GM12878 (cell line): ENCODE measurements around the gene TEX12. TPM values are rescaled to one million over a fixed set of nuclear protein-coding genes. Genes with fewer than 3 reads are reported as not detected.

ENCODE experiments used
- ATAC-seq: fragments of 200-7000 bp; cut with Tn5 transposase; 3 replicates; pipeline ENCODE4 v1.9.1; 2020; ENCODE audit warnings: mild to moderate bottlenecking, moderate library complexity
- BruUV-seq: library from RNA; stranded (reverse); fragments of 400-500 nt; replicated peaks from 2 replicates; lab custom pipeline; 2021; lab: Mats Ljungman, UMichigan
- CTCF ChIA-PET: fragments of 300-600 bp; sonication (Branson Sonifier 250); formaldehyde crosslinking; extraction: SDS; loops from one replicate; lab custom pipeline; 2021; ENCODE audit warnings: inconsistent platforms; lab: Yijun Ruan, JAX
- POLR2A ChIA-PET: fragments of 350-600 bp; formaldehyde crosslinking; extraction: SDS; loops from one replicate; lab custom pipeline; 2021; ENCODE audit warnings: inconsistent platforms; lab: Charles Lee
- RAD21 ChIA-PET: fragments of 300-600 bp; sonication (Branson Sonifier 250); formaldehyde crosslinking; loops from one replicate; lab custom pipeline; 2023; ENCODE audit warnings: antibody characterized with exemption; ENCODE audit not compliant: unreplicated experiment; lab: Charles Lee
- SMC1A ChIA-PET: fragments of 300-600 bp; sonication (Branson Sonifier 250); formaldehyde crosslinking; loops from one replicate; lab custom pipeline; 2023; ENCODE audit not compliant: unreplicated experiment, uncharacterized antibody; lab: Charles Lee
- DNase-seq: peaks from one replicate; pipeline ENCODE4 v3.0.0-alpha.2; 2011; ENCODE audit warnings: low read depth, low spot score
- FAIRE-seq: peaks from 3 replicates; lab custom pipeline; 2011; peaks lifted over from hg19 to GRCh38; lab: Jason Lieb, UNC
- H2AFZ ChIP-seq: 2 replicates; pipeline ENCODE4 v1.6.0; 2011; ENCODE audit warnings: low read depth, low read length, control low read depth; ENCODE audit not compliant: control insufficient read depth
- H3K27ac ChIP-seq: 2 replicates; pipeline ENCODE4 v1.5.1; 2011; ENCODE audit warnings: control low read depth; ENCODE audit not compliant: control insufficient read depth, insufficient read depth
- H3K27me3 ChIP-seq, 2 experiments: replicated peaks in 1 of 2; 2 replicates each; pipeline versions ENCODE4 v1.6.0 to v1.6.1; 2011; ENCODE audit warnings: low read length in 1 of 2; ENCODE audit not compliant: control insufficient read depth in 2 of 2, insufficient read depth in 2 of 2
- H3K36me3 ChIP-seq, 2 experiments: 2 replicates each; pipeline ENCODE4 v1.5.1; 2011; ENCODE audit warnings: low read length in 1 of 2; ENCODE audit not compliant: control insufficient read depth in 2 of 2, insufficient read depth in 2 of 2
- H3K4me1 ChIP-seq: 2 replicates; pipeline ENCODE4 v1.6.1; 2011; ENCODE audit warnings: mild to moderate bottlenecking, low read length, moderate library complexity, mixed read lengths; ENCODE audit not compliant: control insufficient read depth, insufficient read depth
- H3K4me2 ChIP-seq: 2 replicates; pipeline ENCODE4 v1.6.0; 2011; ENCODE audit warnings: control low read depth; ENCODE audit not compliant: control insufficient read depth, insufficient read depth
- H3K4me3 ChIP-seq: fragments of 200-600 bp; sonication (generic); 2 replicates; pipeline ENCODE4 v1.5.1; 2016
- H3K79me2 ChIP-seq: 2 replicates; pipeline ENCODE4 v1.6.0; 2011; ENCODE audit warnings: low read length; ENCODE audit not compliant: control insufficient read depth, insufficient read depth
- H3K9ac ChIP-seq: 2 replicates; pipeline ENCODE4 v1.8.0; 2011; ENCODE audit warnings: low read length, control low read depth, mixed read lengths; ENCODE audit not compliant: control insufficient read depth, insufficient read depth
- H3K9me3 ChIP-seq: replicated peaks from 3 replicates; pipeline ENCODE4 v1.5.1; 2011; ENCODE audit warnings: mild to moderate bottlenecking, low read length; ENCODE audit not compliant: control insufficient read depth, insufficient read depth
- H4K20me1 ChIP-seq: 2 replicates; pipeline ENCODE4 v1.6.0; 2011; ENCODE audit not compliant: control insufficient read depth, insufficient read depth
- CEBPZ ChIP-seq: fragments of 150-350 bp; IDR thresholded peaks from 2 replicates; pipeline ENCODE4 v1.6.1; 2016; ENCODE audit warnings: low read depth, low read length
- CHD1 ChIP-seq: IDR thresholded peaks from 2 replicates; pipeline ENCODE4 v1.6.1; 2012; ENCODE audit warnings: low read depth, low read length, improper control_type of control experiment
- GABPA ChIP-seq: IDR thresholded peaks from 2 replicates; pipeline ENCODE4 v1.6.1; 2014; ENCODE audit warnings: antibody characterized with exemption, low read depth, mild to moderate bottlenecking, inconsistent platforms
- JUND ChIP-seq: IDR thresholded peaks from 2 replicates; pipeline ENCODE4 v1.6.1; 2012; ENCODE audit warnings: low read depth, mild to moderate bottlenecking, low read length, improper control_type of control experiment, moderate library complexity
- SMAD1 ChIP-seq: fragments of 450-650 bp; IDR thresholded peaks from 2 replicates; pipeline ENCODE4 v1.6.1; 2018; ENCODE audit warnings: mild to moderate bottlenecking, low read depth; ENCODE audit not compliant: partially characterized antibody
- SUZ12 ChIP-seq: fragments of 200-600 bp; sonication (generic); IDR thresholded peaks from one replicate; pipeline ENCODE4 v1.6.1; 2018; ENCODE audit warnings: antibody characterized with exemption, mild to moderate bottlenecking; ENCODE audit not compliant: unreplicated experiment
- USF1 ChIP-seq: IDR thresholded peaks from 2 replicates; pipeline ENCODE4 v1.6.1; 2011; ENCODE audit warnings: borderline replicate concordance, low read depth, mild to moderate bottlenecking, moderate library complexity, mixed read lengths, low read length; ENCODE audit not compliant: insufficient read depth; ENCODE audit errors: extremely low read length
- ZBED1 ChIP-seq: IDR thresholded peaks from 2 replicates; pipeline ENCODE4 v1.6.1; 2016; ENCODE audit warnings: borderline replicate concordance
- ZBTB40 ChIP-seq: fragments of 450-650 bp; IDR thresholded peaks from 2 replicates; pipeline ENCODE4 v1.6.1; 2016; ENCODE audit warnings: mild to moderate bottlenecking, moderate library complexity, borderline replicate concordance
- ZNF24 ChIP-seq: fragments of 450-650 bp; IDR thresholded peaks from 2 replicates; pipeline ENCODE4 v1.6.1; 2017; ENCODE audit warnings: antibody characterized with exemption, mild to moderate bottlenecking
- WGBS: methylation state at CpG from one replicate; pipeline ENCODE4 v1.1.6; 2016; ENCODE audit warnings: low lambda C conversion rate; ENCODE audit not compliant: insufficient replicate concordance, insufficient coverage; ENCODE audit errors: missing lambda C conversion rate; 5-methylcytosine and 5-hydroxymethylcytosine counted together
- in situ Hi-C: fragments of 300-500 bp; cut with MboI; formaldehyde crosslinking; loops from 9 replicates; pipeline ENCODE4 v1.14.3; 2018; ENCODE audit warnings: mixed read lengths
- intact Hi-C: fragments of 100-400 bp; cut with micrococcal nuclease; formaldehyde crosslinking; loops from one replicate; pipeline ENCODE4 v1.14.2; 2022; ENCODE audit not compliant: unreplicated experiment
- polyA plus RNA-seq, 11 experiments: library from polyadenylated mRNA; depleted of rRNA in 4 of 11; unstranded in 6 of 11; stranded (reverse) in 5 of 11; fragments of >200 nt; fragmentation: Nextera tagmentation in 4 of 11; fragmentation: Illumina TruSeq in 1 of 11; extraction: Ambion mirVana in 4 of 11; extraction: Trizol in 1 of 11; gene quantifications; 1 replicate in 1 of 11; 2 replicates in 10 of 11; pipeline versions ENCODE4 v1.2.1 to v1.2.3, GENCODE V29; 2011 to 2016; ENCODE audit warnings: inconsistent platforms in 2 of 11, missing spikeins in 2 of 11, low read depth in 1 of 11
- total RNA-seq, 4 experiments: library from RNA; depleted of rRNA in 3 of 4; stranded (reverse); fragments of >200 nt in 3 of 4; fragmentation: Illumina TruSeq in 1 of 4; extraction: Trizol in 1 of 4; gene quantifications; 2 replicates each; pipeline versions ENCODE4 v1.2.1 to v1.2.3, GENCODE V29; 2013 to 2021
- TF ChIP-seq, protein P1 (sequence below): IDR thresholded peaks from 2 replicates; pipeline ENCODE4 v1.6.1; 2012; ENCODE audit warnings: low read depth, low read length, improper control_type of control experiment

Gene TEX12
- total and polyA plus RNA-seq, 10 of the 15 experiments (the other 5 are each of a cell fraction or from before 2014, with no cell fraction given) = 0.11 to 1.3 (median 0.40) TPM; not detected in 2

GRCh38 chr11:112173152-112173551 is 6.0 kb downstream of the TEX12 start:
- DNase-seq (no peak), FAIRE-seq (no peak), ATAC-seq (no peak)
- no peak overlapping the region for H3K9ac ChIP-seq
- ChIA-PET POLR2A (no interaction called here), CTCF (interaction anchor here (1.0 kb wide), 1 partner anchor 108 kb away, joined by 5 read pairs; no protein-coding TSS in a partner anchor), RAD21 (no interaction called here), SMC1A (interaction anchor here (0.9 to 1.3 kb wide), 3 partner anchors 20 to 59 kb away, joined by 3 read pairs; no protein-coding TSS in a partner anchor)
- no peak overlapping the region for H3K4me3 ChIP-seq
- no TSS peak for BruUV-seq
- H2AFZ ChIP-seq = no peak overlapping the region
- in situ Hi-C loops (no loop called here), intact Hi-C loops (loop anchor here (10.0 kb wide), 2 partner anchors 158 to 238 kb away; partner anchors contain the start of gene DIXDC1)
- no peaks in the 10 kb centered on the region for H3K4me1 ChIP-seq
- no peaks in the 10 kb centered on the region for H3K36me3 ChIP-seq
- H3K27me3 ChIP-seq = no peaks in the 10 kb centered on the region
- H3K79me2 ChIP-seq = no peaks in the 10 kb centered on the region
- H4K20me1 ChIP-seq = no peaks in the 10 kb centered on the region
- TF ChIP-seq GABPA = no peak
- TF ChIP-seq SUZ12 = no peak
- no peak for TF ChIP-seq ZNF24
- TF ChIP-seq, protein P1, sequence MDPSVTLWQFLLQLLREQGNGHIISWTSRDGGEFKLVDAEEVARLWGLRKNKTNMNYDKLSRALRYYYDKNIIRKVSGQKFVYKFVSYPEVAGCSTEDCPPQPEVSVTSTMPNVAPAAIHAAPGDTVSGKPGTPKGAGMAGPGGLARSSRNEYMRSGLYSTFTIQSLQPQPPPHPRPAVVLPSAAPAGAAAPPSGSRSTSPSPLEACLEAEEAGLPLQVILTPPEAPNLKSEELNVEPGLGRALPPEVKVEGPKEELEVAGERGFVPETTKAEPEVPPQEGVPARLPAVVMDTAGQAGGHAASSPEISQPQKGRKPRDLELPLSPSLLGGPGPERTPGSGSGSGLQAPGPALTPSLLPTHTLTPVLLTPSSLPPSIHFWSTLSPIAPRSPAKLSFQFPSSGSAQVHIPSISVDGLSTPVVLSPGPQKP = no peak
- no peak for TF ChIP-seq ZBED1
- no peak for TF ChIP-seq CEBPZ
- TF ChIP-seq ZBTB40 = no peak
- no peak for TF ChIP-seq CHD1
- TF ChIP-seq USF1 = no peak
- no peak for TF ChIP-seq JUND
- no peak for TF ChIP-seq SMAD1
- no peak overlapping the region for H3K27ac ChIP-seq
- no peaks in the 10 kb centered on the region for H3K9me3 ChIP-seq
- WGBS = 66% methylated on average over 3 of the region's 3 CpGs
- H3K4me2 ChIP-seq = no peak overlapping the region
